ENCODE measurements around the gene LSP1.

LSP1 gene

GRCh38 chr11:1925373-1926155, 72.7 kb downstream of the LSP1 start:
- Histone ChIP-seq H3K27me3 (ENCODE audit: insufficient read depth, poor library complexity, severe bottlenecking) (no peaks in the 10 kb centered on the region), H3K9me3 (ENCODE audit: severe bottlenecking) (no peaks in the 10 kb centered on the region), H3K36me3 (ENCODE audit: low read depth) (no peaks in the 10 kb centered on the region), H3K4me1 (ENCODE audit: insufficient read depth, poor library complexity, severe bottlenecking) (peaks cover 13% of the 10 kb centered on the region), H3K27ac (ENCODE audit: poor library complexity, severe bottlenecking) (no peak overlapping the region), H3K4me3 (ENCODE audit: severe bottlenecking) (no peak overlapping the region)
- DNase-seq (ENCODE audit: low spot score) (peak; percentile 47), ATAC-seq (ENCODE audit: low read depth) (no peak)
- TF ChIP-seq CTCF (IDR thresholded peaks at IDR 0.05; ENCODE audit: poor library complexity, severe bottlenecking), result no peak

GRCh38 chr11:1926156-1927025, 73.5 kb downstream of the LSP1 start:
- no peak for TF ChIP-seq CTCF (IDR thresholded peaks at IDR 0.05; ENCODE audit: poor library complexity, severe bottlenecking)
- Histone ChIP-seq H3K27me3 (ENCODE audit: insufficient read depth, poor library complexity, severe bottlenecking) (no peaks in the 10 kb centered on the region), H3K27ac (ENCODE audit: poor library complexity, severe bottlenecking) (no peak overlapping the region), H3K9me3 (ENCODE audit: severe bottlenecking) (no peaks in the 10 kb centered on the region), H3K4me3 (ENCODE audit: severe bottlenecking) (no peak overlapping the region), H3K4me1 (ENCODE audit: insufficient read depth, poor library complexity, severe bottlenecking) (peaks cover 13% of the 10 kb centered on the region), H3K36me3 (ENCODE audit: low read depth) (no peaks in the 10 kb centered on the region)
- DNase-seq (ENCODE audit: low spot score) (peak; percentile 57), ATAC-seq (ENCODE audit: low read depth) (no peak)

GRCh38 chr11:1927026-1927847, 74.4 kb downstream of the LSP1 start:
- Histone ChIP-seq H3K27me3 (ENCODE audit: insufficient read depth, poor library complexity, severe bottlenecking) (no peaks in the 10 kb centered on the region), H3K36me3 (ENCODE audit: low read depth) (no peaks in the 10 kb centered on the region), H3K9me3 (ENCODE audit: severe bottlenecking) (no peaks in the 10 kb centered on the region), H3K4me3 (ENCODE audit: severe bottlenecking) (no peak overlapping the region), H3K4me1 (ENCODE audit: insufficient read depth, poor library complexity, severe bottlenecking) (peaks cover 13% of the 10 kb centered on the region), H3K27ac (ENCODE audit: poor library complexity, severe bottlenecking) (no peak overlapping the region)
- no peak for TF ChIP-seq CTCF (IDR thresholded peaks at IDR 0.05; ENCODE audit: poor library complexity, severe bottlenecking)
- no peak for ATAC-seq (ENCODE audit: low read depth)
- peak; percentile 53 for DNase-seq (ENCODE audit: low spot score)

- H3K4me3 ChIP-seq (ENCODE audit: severe bottlenecking), result no peak overlapping the region
- no peaks in the 10 kb centered on the region for H3K36me3 ChIP-seq (ENCODE audit: low read depth)
- H3K27me3 ChIP-seq (ENCODE audit: insufficient read depth, poor library complexity, severe bottlenecking), result no peaks in the 10 kb centered on the region
- no peak overlapping the region for H3K27ac ChIP-seq (ENCODE audit: poor library complexity, severe bottlenecking)
- no peaks in the 10 kb centered on the region for H3K9me3 ChIP-seq (ENCODE audit: severe bottlenecking)
- DNase-seq (ENCODE audit: low spot score) (peak; percentile 65), ATAC-seq (ENCODE audit: low read depth) (no peak)
- H3K4me1 ChIP-seq (ENCODE audit: insufficient read depth, poor library complexity, severe bottlenecking), result peaks cover 13% of the 10 kb centered on the region
- TF ChIP-seq CTCF (IDR thresholded peaks at IDR 0.05; ENCODE audit: poor library complexity, severe bottlenecking), result no peak
Measured at GRCh38 chr11:1927848-1928469, 75.1 kb downstream of the LSP1 start.

All from RWPE2 (cell line).